ENCODE data around the gene DPCD.

Gene DPCD

GRCh38 chr10:101567165-101568006 is 20.7 kb upstream of the DPCD start:
- DNase-seq (ENCODE audit: low read depth, low spot score) = no peak

- no peak for DNase-seq (ENCODE audit: low read depth, low spot score)
Measured at GRCh38 chr10:101568054-101568745, 19.9 kb upstream of the DPCD start.

- no peak for DNase-seq (ENCODE audit: low read depth, low spot score)
Measured at GRCh38 chr10:101569323-101569621, 18.8 kb upstream of the DPCD start.

GRCh38 chr10:101569622-101570427 is 18.3 kb upstream of the DPCD start:
- DNase-seq (ENCODE audit: low read depth, low spot score) = peak; percentile 18

- no peak for DNase-seq (ENCODE audit: low read depth, low spot score)
Measured at GRCh38 chr10:101570428-101571270, 17.5 kb upstream of the DPCD start.

- no peak for DNase-seq (ENCODE audit: low read depth, low spot score)
Measured at GRCh38 chr10:101571271-101571925, 16.7 kb upstream of the DPCD start.

- DNase-seq (ENCODE audit: low read depth, low spot score) = no peak
Measured at GRCh38 chr10:101572126-101572525, 16.0 kb upstream of the DPCD start.

- no peak for DNase-seq (ENCODE audit: low read depth, low spot score)
Measured at GRCh38 chr10:101572785-101573184, 15.3 kb upstream of the DPCD start.

- DNase-seq (ENCODE audit: low read depth, low spot score) = no peak
Measured at GRCh38 chr10:101573885-101574753, 14.0 kb upstream of the DPCD start.

- DNase-seq (ENCODE audit: low read depth, low spot score) = no peak
Measured at GRCh38 chr10:101575091-101575490, 13.0 kb upstream of the DPCD start.

- DNase-seq (ENCODE audit: low read depth, low spot score) = no peak
Measured at GRCh38 chr10:101575580-101576210, 12.4 kb upstream of the DPCD start.

GRCh38 chr10:101576211-101576863 is 11.8 kb upstream of the DPCD start:
- DNase-seq (ENCODE audit: low read depth, low spot score) = no peak

GRCh38 chr10:101577121-101577871 is 10.8 kb upstream of the DPCD start:
- no peak for DNase-seq (ENCODE audit: low read depth, low spot score)

GRCh38 chr10:101578192-101578591 is 9.9 kb upstream of the DPCD start:
- DNase-seq (ENCODE audit: low read depth, low spot score) = no peak

- no peak for DNase-seq (ENCODE audit: low read depth, low spot score)
Measured at GRCh38 chr10:101578803-101579515, 9.2 kb upstream of the DPCD start.

GRCh38 chr10:101579516-101579870 is 8.6 kb upstream of the DPCD start:
- no peak for DNase-seq (ENCODE audit: low read depth, low spot score)

GRCh38 chr10:101580486-101581399 is 7.4 kb upstream of the DPCD start:
- DNase-seq (ENCODE audit: low read depth, low spot score) = no peak
